Stimulated activated CD4-positive, alpha-beta T cell treated with anti-CD3 and anti-CD28 coated beads, Interleukin-2, amount 100 ng/mL, for 48 hours (primary cell): Measurements from ENCODE around the gene THBS1.

Source experiments
- DNase-seq, 2 donors: peaks; one replicate each; pipeline ENCODE4 v3.0.0-alpha.2; 2020

The THBS1 gene

GRCh38 chr15:39574427-39574826 lies 6.5 kb upstream of the THBS1 start:
- DNase-seq = no peak

- no peak for DNase-seq
Measured at GRCh38 chr15:39575180-39575579, 5.7 kb upstream of the THBS1 start.

GRCh38 chr15:39578851-39579486 lies 1.9 kb upstream of the THBS1 start:
- no peak for DNase-seq

GRCh38 chr15:39579487-39580116 lies 1.3 kb upstream of the THBS1 start:
- no peak for DNase-seq

GRCh38 chr15:39580117-39580484 lies 778 bp upstream of the THBS1 start:
- peak; percentile 89 to 91 for DNase-seq

- no peak for DNase-seq
Measured at GRCh38 chr15:39581242-39581792, 438 bp downstream of the THBS1 start.

- no peak for DNase-seq
Measured at GRCh38 chr15:39581793-39582285, 960 bp downstream of the THBS1 start.

- DNase-seq = no peak
Measured at GRCh38 chr15:39582286-39582976, 1.6 kb downstream of the THBS1 start.

GRCh38 chr15:39582977-39583595 lies 2.2 kb downstream of the THBS1 start:
- DNase-seq = no peak

GRCh38 chr15:39583596-39584265 lies 2.9 kb downstream of the THBS1 start:
- peak; percentile 18 to 35 for DNase-seq

GRCh38 chr15:39584266-39584659 lies 3.4 kb downstream of the THBS1 start:
- DNase-seq = no peak

- no peak for DNase-seq
Measured at GRCh38 chr15:39584662-39585388, 3.9 kb downstream of the THBS1 start.

GRCh38 chr15:39585389-39585841 lies 4.5 kb downstream of the THBS1 start:
- no peak for DNase-seq

- no peak for DNase-seq
Measured at GRCh38 chr15:39585871-39586301, 5.0 kb downstream of the THBS1 start.

- no peak for DNase-seq
Measured at GRCh38 chr15:39586387-39587095, 5.7 kb downstream of the THBS1 start.

- DNase-seq = no peak
Measured at GRCh38 chr15:39587096-39587721, 6.3 kb downstream of the THBS1 start.

GRCh38 chr15:39587731-39588530 lies 7.1 kb downstream of the THBS1 start:
- no peak for DNase-seq

GRCh38 chr15:39588531-39589192 lies 7.8 kb downstream of the THBS1 start:
- DNase-seq = no peak

- DNase-seq = no peak
Measured at GRCh38 chr15:39589193-39589814, 8.4 kb downstream of the THBS1 start.
